GM20000 (cell line): Measurements from ENCODE around the gene CDH12.

Experiments used
- DNase-seq: peaks from one replicate; pipeline ENCODE4 v3.0.0; 2012; ENCODE audit warnings: low spot score
- CTCF ChIP-seq: IDR thresholded peaks from 2 replicates; pipeline ENCODE4 v1.5.1; 2012; ENCODE audit warnings: mild to moderate bottlenecking, control low read depth; ENCODE audit errors: extremely low read depth, missing control alignments

CDH12 gene

GRCh38 chr5:21739096-21739495 is 1114.0 kb downstream of the CDH12 start:
- DNase-seq, result no peak
- no peak for TF ChIP-seq CTCF

- TF ChIP-seq CTCF, result no peak
- DNase-seq, result no peak
Observed at GRCh38 chr5:21723500-21723899, 1129.6 kb downstream of the CDH12 start.

GRCh38 chr5:21711866-21712758 is 1141.0 kb downstream of the CDH12 start:
- no peak for TF ChIP-seq CTCF
- DNase-seq, result no peak

GRCh38 chr5:21709770-21710169 is 1143.4 kb downstream of the CDH12 start:
- no peak for DNase-seq
- no peak for TF ChIP-seq CTCF

GRCh38 chr5:21704974-21705668 is 1148.0 kb downstream of the CDH12 start:
- DNase-seq, result no peak
- no peak for TF ChIP-seq CTCF

- no peak for DNase-seq
- no peak for TF ChIP-seq CTCF
Observed at GRCh38 chr5:21701317-21701716, 1151.8 kb downstream of the CDH12 start.
